ENCODE results near the gene PARP4. TPM values are rescaled to one million over a fixed set of nuclear protein-coding genes. Genes with fewer than 3 reads are reported as not detected.

PARP4 gene
- total and polyA plus RNA-seq, 2 experiments from 2014 or later = 12.9 to 32.9 TPM

DNA sequence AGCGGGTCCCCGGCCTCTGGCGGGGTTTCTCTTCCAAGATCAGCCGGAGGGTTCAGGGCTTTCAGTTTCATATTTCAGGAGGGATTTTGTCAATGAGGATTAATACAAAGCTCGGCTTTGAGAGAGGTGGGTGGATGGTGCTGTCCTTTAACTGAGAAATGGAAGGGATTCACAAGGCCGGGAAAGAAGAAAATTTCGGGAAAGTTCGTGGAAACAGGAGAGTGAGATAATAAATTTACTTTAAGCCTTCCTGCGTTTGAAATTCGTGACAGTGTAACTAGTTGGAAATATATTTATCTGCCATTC lies 283 bp upstream of the PARP4 start:
- Histone ChIP-seq H3K4me1 (ENCODE audit: insufficient read depth) (peaks cover 13% of the 10 kb centered on the region), H3K79me2 (replicated peaks; ENCODE audit: insufficient read depth) (peaks cover 44% of the 10 kb centered on the region), H3K9me2 (ENCODE audit: insufficient read depth) (no peaks in the 10 kb centered on the region), H3K4me2 (peak overlapping the region; percentile 89), H3K27ac (ENCODE audit: low read depth) (peak overlapping the region; percentile 78; the same call in 1 of the 2 replicates), H4K20me1 (replicated peaks; ENCODE audit: insufficient read depth) (0 out of 2 replicates have a peak, but pooled peaks cover 4% of the 10 kb centered on the region), H3K36me3 (ENCODE audit: insufficient read depth) (no peaks in the 10 kb centered on the region), H3K4me3 (peak overlapping the region; percentile 91), H3K27me3 (ENCODE audit: insufficient read depth) (0 out of 2 replicates have a peak, but pooled peaks cover 4% of the 10 kb centered on the region), H2AFZ (peak overlapping the region; percentile 100), H3F3A (replicated peaks; ENCODE audit: low read depth) (no peaks in the 10 kb centered on the region)
- H3K27me3 Mint-ChIP-seq (ENCODE audit: insufficient read depth, low read depth, poor library complexity) = no peaks in the 10 kb centered on the region
- peak overlapping the region; percentile 85 for H3K4me3 Mint-ChIP-seq
- H3K4me1 Mint-ChIP-seq = peaks cover 19% of the 10 kb centered on the region
- peaks cover 10% of the 10 kb centered on the region for H3K36me3 Mint-ChIP-seq (ENCODE audit: low read depth)
- DNase-seq (ENCODE audit: low spot score) = no peak
- peaks cover 7% of the 10 kb centered on the region; the same call in 2 of the 3 replicates for H3K9me3 Mint-ChIP-seq
- no peak for TF ChIP-seq EZH2phosphoT487 (IDR thresholded peaks at IDR 0.05; ENCODE audit: unreplicated experiment)
- TF ChIP-seq, protein P1, sequence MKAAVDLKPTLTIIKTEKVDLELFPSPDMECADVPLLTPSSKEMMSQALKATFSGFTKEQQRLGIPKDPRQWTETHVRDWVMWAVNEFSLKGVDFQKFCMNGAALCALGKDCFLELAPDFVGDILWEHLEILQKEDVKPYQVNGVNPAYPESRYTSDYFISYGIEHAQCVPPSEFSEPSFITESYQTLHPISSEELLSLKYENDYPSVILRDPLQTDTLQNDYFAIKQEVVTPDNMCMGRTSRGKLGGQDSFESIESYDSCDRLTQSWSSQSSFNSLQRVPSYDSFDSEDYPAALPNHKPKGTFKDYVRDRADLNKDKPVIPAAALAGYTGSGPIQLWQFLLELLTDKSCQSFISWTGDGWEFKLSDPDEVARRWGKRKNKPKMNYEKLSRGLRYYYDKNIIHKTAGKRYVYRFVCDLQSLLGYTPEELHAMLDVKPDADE (IDR thresholded peaks at IDR 0.05) = no peak
- TF ChIP-seq JUNB (IDR thresholded peaks at IDR 0.05; ENCODE audit: unreplicated experiment) = no peak
- TF ChIP-seq, protein P2, sequence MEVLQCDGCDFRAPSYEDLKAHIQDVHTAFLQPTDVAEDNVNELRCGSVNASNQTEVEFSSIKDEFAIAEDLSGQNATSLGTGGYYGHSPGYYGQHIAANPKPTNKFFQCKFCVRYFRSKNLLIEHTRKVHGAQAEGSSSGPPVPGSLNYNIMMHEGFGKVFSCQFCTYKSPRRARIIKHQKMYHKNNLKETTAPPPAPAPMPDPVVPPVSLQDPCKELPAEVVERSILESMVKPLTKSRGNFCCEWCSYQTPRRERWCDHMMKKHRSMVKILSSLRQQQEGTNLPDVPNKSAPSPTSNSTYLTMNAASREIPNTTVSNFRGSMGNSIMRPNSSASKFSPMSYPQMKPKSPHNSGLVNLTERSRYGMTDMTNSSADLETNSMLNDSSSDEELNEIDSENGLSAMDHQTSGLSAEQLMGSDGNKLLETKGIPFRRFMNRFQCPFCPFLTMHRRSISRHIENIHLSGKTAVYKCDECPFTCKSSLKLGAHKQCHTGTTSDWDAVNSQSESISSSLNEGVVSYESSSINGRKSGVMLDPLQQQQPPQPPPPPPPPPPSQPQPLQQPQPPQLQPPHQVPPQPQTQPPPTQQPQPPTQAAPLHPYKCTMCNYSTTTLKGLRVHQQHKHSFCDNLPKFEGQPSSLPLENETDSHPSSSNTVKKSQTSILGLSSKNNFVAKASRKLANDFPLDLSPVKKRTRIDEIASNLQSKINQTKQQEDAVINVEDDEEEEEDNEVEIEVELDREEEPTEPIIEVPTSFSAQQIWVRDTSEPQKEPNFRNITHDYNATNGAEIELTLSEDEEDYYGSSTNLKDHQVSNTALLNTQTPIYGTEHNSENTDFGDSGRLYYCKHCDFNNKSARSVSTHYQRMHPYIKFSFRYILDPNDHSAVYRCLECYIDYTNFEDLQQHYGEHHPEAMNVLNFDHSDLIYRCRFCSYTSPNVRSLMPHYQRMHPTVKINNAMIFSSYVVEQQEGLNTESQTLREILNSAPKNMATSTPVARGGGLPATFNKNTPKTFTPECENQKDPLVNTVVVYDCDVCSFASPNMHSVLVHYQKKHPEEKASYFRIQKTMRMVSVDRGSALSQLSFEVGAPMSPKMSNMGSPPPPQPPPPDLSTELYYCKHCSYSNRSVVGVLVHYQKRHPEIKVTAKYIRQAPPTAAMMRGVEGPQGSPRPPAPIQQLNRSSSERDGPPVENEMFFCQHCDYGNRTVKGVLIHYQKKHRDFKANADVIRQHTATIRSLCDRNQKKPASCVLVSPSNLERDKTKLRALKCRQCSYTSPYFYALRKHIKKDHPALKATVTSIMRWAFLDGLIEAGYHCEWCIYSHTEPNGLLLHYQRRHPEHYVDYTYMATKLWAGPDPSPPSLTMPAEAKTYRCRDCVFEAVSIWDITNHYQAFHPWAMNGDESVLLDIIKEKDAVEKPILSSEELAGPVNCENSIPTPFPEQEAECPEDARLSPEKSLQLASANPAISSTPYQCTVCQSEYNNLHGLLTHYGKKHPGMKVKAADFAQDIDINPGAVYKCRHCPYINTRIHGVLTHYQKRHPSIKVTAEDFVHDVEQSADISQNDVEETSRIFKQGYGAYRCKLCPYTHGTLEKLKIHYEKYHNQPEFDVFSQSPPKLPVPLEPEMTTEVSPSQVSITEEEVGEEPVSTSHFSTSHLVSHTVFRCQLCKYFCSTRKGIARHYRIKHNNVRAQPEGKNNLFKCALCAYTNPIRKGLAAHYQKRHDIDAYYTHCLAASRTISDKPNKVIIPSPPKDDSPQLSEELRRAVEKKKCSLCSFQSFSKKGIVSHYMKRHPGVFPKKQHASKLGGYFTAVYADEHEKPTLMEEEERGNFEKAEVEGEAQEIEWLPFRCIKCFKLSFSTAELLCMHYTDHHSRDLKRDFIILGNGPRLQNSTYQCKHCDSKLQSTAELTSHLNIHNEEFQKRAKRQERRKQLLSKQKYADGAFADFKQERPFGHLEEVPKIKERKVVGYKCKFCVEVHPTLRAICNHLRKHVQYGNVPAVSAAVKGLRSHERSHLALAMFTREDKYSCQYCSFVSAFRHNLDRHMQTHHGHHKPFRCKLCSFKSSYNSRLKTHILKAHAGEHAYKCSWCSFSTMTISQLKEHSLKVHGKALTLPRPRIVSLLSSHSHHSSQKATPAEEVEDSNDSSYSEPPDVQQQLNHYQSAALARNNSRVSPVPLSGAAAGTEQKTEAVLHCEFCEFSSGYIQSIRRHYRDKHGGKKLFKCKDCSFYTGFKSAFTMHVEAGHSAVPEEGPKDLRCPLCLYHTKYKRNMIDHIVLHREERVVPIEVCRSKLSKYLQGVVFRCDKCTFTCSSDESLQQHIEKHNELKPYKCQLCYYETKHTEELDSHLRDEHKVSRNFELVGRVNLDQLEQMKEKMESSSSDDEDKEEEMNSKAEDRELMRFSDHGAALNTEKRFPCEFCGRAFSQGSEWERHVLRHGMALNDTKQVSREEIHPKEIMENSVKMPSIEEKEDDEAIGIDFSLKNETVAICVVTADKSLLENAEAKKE (CRISPR knock-in tag; IDR thresholded peaks at IDR 0.05) = no peak
- no peak for TF ChIP-seq ZNF114 (CRISPR knock-in tag; IDR thresholded peaks at IDR 0.05)
- TF ChIP-seq, protein P3, sequence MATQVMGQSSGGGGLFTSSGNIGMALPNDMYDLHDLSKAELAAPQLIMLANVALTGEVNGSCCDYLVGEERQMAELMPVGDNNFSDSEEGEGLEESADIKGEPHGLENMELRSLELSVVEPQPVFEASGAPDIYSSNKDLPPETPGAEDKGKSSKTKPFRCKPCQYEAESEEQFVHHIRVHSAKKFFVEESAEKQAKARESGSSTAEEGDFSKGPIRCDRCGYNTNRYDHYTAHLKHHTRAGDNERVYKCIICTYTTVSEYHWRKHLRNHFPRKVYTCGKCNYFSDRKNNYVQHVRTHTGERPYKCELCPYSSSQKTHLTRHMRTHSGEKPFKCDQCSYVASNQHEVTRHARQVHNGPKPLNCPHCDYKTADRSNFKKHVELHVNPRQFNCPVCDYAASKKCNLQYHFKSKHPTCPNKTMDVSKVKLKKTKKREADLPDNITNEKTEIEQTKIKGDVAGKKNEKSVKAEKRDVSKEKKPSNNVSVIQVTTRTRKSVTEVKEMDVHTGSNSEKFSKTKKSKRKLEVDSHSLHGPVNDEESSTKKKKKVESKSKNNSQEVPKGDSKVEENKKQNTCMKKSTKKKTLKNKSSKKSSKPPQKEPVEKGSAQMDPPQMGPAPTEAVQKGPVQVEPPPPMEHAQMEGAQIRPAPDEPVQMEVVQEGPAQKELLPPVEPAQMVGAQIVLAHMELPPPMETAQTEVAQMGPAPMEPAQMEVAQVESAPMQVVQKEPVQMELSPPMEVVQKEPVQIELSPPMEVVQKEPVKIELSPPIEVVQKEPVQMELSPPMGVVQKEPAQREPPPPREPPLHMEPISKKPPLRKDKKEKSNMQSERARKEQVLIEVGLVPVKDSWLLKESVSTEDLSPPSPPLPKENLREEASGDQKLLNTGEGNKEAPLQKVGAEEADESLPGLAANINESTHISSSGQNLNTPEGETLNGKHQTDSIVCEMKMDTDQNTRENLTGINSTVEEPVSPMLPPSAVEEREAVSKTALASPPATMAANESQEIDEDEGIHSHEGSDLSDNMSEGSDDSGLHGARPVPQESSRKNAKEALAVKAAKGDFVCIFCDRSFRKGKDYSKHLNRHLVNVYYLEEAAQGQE (IDR thresholded peaks at IDR 0.05; ENCODE audit: unreplicated experiment) = no peak
- TF ChIP-seq ZNF331 (CRISPR knock-in tag; IDR thresholded peaks at IDR 0.05; ENCODE audit: low read depth) = no peak
- no peak for TF ChIP-seq EZH2 (IDR thresholded peaks at IDR 0.05; ENCODE audit: low read depth, unreplicated experiment)
- TF ChIP-seq POLR2AphosphoS5 (IDR thresholded peaks at IDR 0.05; ENCODE audit: low read depth) = no peak; the same call in 1 of the 2 replicates
- no peak for TF ChIP-seq NANOG (IDR thresholded peaks at IDR 0.05; ENCODE audit: borderline replicate concordance)
- TF ChIP-seq STAT1 (IDR thresholded peaks at IDR 0.05; ENCODE audit: unreplicated experiment) = no peak
- no peak for TF ChIP-seq CREB1 (CRISPR knock-in tag; IDR thresholded peaks at IDR 0.05; ENCODE audit: low read depth)
- TF ChIP-seq, protein P4, sequence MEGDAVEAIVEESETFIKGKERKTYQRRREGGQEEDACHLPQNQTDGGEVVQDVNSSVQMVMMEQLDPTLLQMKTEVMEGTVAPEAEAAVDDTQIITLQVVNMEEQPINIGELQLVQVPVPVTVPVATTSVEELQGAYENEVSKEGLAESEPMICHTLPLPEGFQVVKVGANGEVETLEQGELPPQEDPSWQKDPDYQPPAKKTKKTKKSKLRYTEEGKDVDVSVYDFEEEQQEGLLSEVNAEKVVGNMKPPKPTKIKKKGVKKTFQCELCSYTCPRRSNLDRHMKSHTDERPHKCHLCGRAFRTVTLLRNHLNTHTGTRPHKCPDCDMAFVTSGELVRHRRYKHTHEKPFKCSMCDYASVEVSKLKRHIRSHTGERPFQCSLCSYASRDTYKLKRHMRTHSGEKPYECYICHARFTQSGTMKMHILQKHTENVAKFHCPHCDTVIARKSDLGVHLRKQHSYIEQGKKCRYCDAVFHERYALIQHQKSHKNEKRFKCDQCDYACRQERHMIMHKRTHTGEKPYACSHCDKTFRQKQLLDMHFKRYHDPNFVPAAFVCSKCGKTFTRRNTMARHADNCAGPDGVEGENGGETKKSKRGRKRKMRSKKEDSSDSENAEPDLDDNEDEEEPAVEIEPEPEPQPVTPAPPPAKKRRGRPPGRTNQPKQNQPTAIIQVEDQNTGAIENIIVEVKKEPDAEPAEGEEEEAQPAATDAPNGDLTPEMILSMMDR (conservative IDR thresholded peaks at IDR 0.05; ENCODE audit: low read depth in 2 of 2) = no peak
- ATAC-seq = no peak
- peak overlapping the region; percentile 72 for H3K27ac Mint-ChIP-seq
